ENCODE data around the gene ELOVL1. TPM values are rescaled to one million over a fixed set of nuclear protein-coding genes. Genes with fewer than 3 reads are reported as not detected.

ELOVL1 gene
- total RNA-seq, 1 experiment from 2014 or later = 21.6 TPM

DNA sequence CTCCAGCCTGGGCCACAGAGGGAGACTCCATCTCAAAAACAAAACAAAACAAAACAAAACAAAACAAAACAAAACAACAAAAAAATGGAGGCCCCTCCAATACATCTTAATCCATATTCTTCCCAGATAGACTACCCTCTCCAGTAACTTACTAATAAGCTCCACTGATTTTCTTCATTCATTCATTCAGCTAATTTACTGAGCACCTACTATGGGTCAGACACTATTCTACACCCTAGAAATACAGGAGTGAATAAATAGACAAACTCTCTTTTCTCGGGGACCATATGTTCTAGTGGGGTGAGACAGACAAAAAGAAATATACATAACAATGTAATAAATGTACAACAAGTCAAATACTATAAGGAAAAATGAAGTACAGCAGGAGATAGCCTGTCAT lies 16.8 kb downstream of the ELOVL1 start:
- no peak overlapping the region for H2BK12ac ChIP-seq (ENCODE audit: insufficient read length, low read depth, low read length)
- H2AK5ac ChIP-seq (ENCODE audit: insufficient read length, low read length) = no peak overlapping the region
- no peaks in the 10 kb centered on the region for H3K9me3 ChIP-seq (ENCODE audit: control insufficient read depth, low read depth, low read length)
- no peak overlapping the region for H3K14ac ChIP-seq (ENCODE audit: insufficient read depth, low read length)
- no peak for TF ChIP-seq CTCF (conservative IDR thresholded peaks at IDR 0.05)
- H3T11ph ChIP-seq (ENCODE audit: low read length) = no peak overlapping the region
- Mint-ChIP-seq H3K9me3 (no peaks in the 10 kb centered on the region), H3K27me3 (ENCODE audit: low read depth) (peaks cover 16% of the 10 kb centered on the region), H3K27ac (no peak overlapping the region), H3K4me3 (no peak overlapping the region), H3K36me3 (ENCODE audit: insufficient read depth in 1 of 3, low read depth in 3 of 3) (peaks cover 0 to 2% (median 2%) of the 10 kb centered on the region in 3 experiments; a peak in 3 of 7 replicates), H3K4me1 (peaks cover 29 to 43% of the 10 kb centered on the region in 2 experiments)
- no peak overlapping the region for H2BK20ac ChIP-seq (ENCODE audit: low read depth, low read length, poor library complexity, severe bottlenecking)
- H4K20me1 ChIP-seq (ENCODE audit: control insufficient read depth, insufficient read depth, insufficient read length) = no peaks in the 10 kb centered on the region
- H3K23ac ChIP-seq (ENCODE audit: insufficient read length, low read depth, low read length) = no peak overlapping the region
- peaks cover 4% of the 10 kb centered on the region for H3K27me3 ChIP-seq (ENCODE audit: insufficient read depth, low read length)
- H2AFZ ChIP-seq (ENCODE audit: low read length) = no peak overlapping the region
- no peak overlapping the region for H2BK15ac ChIP-seq (ENCODE audit: low read depth, low read length)
- no peak overlapping the region for H2BK120ac ChIP-seq (ENCODE audit: low read depth, low read length, poor library complexity, severe bottlenecking)
- no peak overlapping the region for H3K4me2 ChIP-seq (ENCODE audit: insufficient read depth, insufficient read length, low read length)
- no peak overlapping the region for H3K9ac ChIP-seq (ENCODE audit: extremely low read depth, insufficient read length, low read length)
- no peak overlapping the region for H4K8ac ChIP-seq (replicated peaks; ENCODE audit: insufficient read length, low read depth, low read length)
- no CpG with 5 or more reads among the region's 1 CpG for WGBS (ENCODE audit: extremely low coverage, insufficient read length, low lambda C conversion rate)
- H3K79me2 ChIP-seq (ENCODE audit: insufficient read depth, low read length) = no peaks in the 10 kb centered on the region
- no peaks in the 10 kb centered on the region for H3K79me1 ChIP-seq (ENCODE audit: insufficient read depth, low read depth, low read length, poor library complexity, severe bottlenecking)
- H4K5ac ChIP-seq (ENCODE audit: insufficient read length, low read depth, low read length) = no peak overlapping the region
- no peak for DNase-seq
- no peak overlapping the region for H3K56ac ChIP-seq (ENCODE audit: insufficient read length, low read depth, low read length)
- no peak overlapping the region for H3K18ac ChIP-seq (ENCODE audit: insufficient read length, low read depth, low read length)
- peaks cover 5% of the 10 kb centered on the region for H3K4me1 ChIP-seq (ENCODE audit: insufficient read depth, low read length)
- no peak overlapping the region for H2BK5ac ChIP-seq (ENCODE audit: insufficient read length, low read length)
- H3K23me2 ChIP-seq (ENCODE audit: insufficient read length, low read depth, low read length, poor library complexity, severe bottlenecking) = peaks cover 10% of the 10 kb centered on the region
- no peak overlapping the region for H3K4ac ChIP-seq (ENCODE audit: low read depth, low read length)
- no peak overlapping the region for H4K91ac ChIP-seq (ENCODE audit: insufficient read length, low read depth, low read length)
- H3K27ac ChIP-seq (ENCODE audit: insufficient read length, low read depth, low read length) = no peak overlapping the region
